CD4-positive, alpha-beta T cell (primary cell): Measurements from ENCODE around the gene NAA10. TPM values are rescaled to one million over a fixed set of nuclear protein-coding genes. Genes with fewer than 3 reads are reported as not detected.

Experiments used
- ATAC-seq: fragments of 200-7000 bp; cut with Tn5 transposase; one replicate; pipeline ENCODE4 v1.10.0; 2022; ENCODE audit warnings: mild to moderate bottlenecking; ENCODE audit not compliant: poor library complexity
- CTCF ChIA-PET: fragments of 350-600 bp; sonication (Branson Sonifier 250); formaldehyde crosslinking; loops from one replicate; lab custom pipeline; 2021; ENCODE audit warnings: antibody characterized with exemption, inconsistent platforms; lab: Charles Lee
- POLR2A ChIA-PET: fragments of 350-600 bp; sonication (Branson Sonifier 250); formaldehyde crosslinking; loops from one replicate; lab custom pipeline; 2021; ENCODE audit warnings: antibody characterized with exemption, inconsistent platforms; lab: Charles Lee
- DNase-seq, 14 experiments: peaks; one replicate each; pipeline ENCODE4 v3.0.0-alpha.2; 2013 to 2020; ENCODE audit warnings: mixed read lengths in 2 of 14
- H3K27ac ChIP-seq, 2 donors: one replicate each; pipeline versions ENCODE4 v1.5.1 to v1.7.0; 2013; ENCODE audit warnings: low read length in 2 of 2, low read depth in 1 of 2, mild to moderate bottlenecking in 1 of 2
- H3K27me3 ChIP-seq, 2 experiments: 1 replicate in 1 of 2; 2 replicates in 1 of 2; pipeline versions ENCODE4 v1.6.1 to v1.7.0; 2013; ENCODE audit warnings: low read length in 2 of 2, control low read depth in 1 of 2, mild to moderate bottlenecking in 1 of 2, moderate library complexity in 1 of 2; ENCODE audit not compliant: insufficient read depth in 2 of 2, control insufficient read depth in 1 of 2
- H3K36me3 ChIP-seq: one replicate; pipeline ENCODE4 v1.6.1; 2013; ENCODE audit warnings: low read length, control low read depth; ENCODE audit not compliant: insufficient read depth
- H3K4me1 ChIP-seq: one replicate; pipeline ENCODE4 v1.6.1; 2013; ENCODE audit warnings: low read length, control low read depth; ENCODE audit not compliant: insufficient read depth
- H3K4me3 ChIP-seq: one replicate; pipeline ENCODE4 v1.5.1; 2013; ENCODE audit warnings: mild to moderate bottlenecking, low read length, moderate library complexity
- H3K9me3 ChIP-seq, 2 experiments: 1 replicate in 1 of 2; 2 replicates in 1 of 2; pipeline versions ENCODE4 v1.6.1 to v1.7.0; 2013; ENCODE audit warnings: low read length in 2 of 2, mild to moderate bottlenecking in 2 of 2, control low read depth in 1 of 2, moderate library complexity in 1 of 2; ENCODE audit not compliant: control insufficient read depth in 1 of 2, insufficient read depth in 1 of 2
- H3K27ac Mint-ChIP-seq: one replicate; pipeline ENCODE4 v1.8.0; 2020; ENCODE audit warnings: mixed read lengths
- H3K27me3 Mint-ChIP-seq: one replicate; pipeline ENCODE4 v1.8.0; 2021; ENCODE audit warnings: mixed read lengths
- H3K36me3 Mint-ChIP-seq: one replicate; pipeline ENCODE4 v1.8.0; 2021; ENCODE audit warnings: low read depth, mixed read lengths
- H3K4me1 Mint-ChIP-seq: one replicate; pipeline ENCODE4 v1.8.0; 2021; ENCODE audit warnings: low read depth, mixed read lengths
- H3K4me3 Mint-ChIP-seq: one replicate; pipeline ENCODE4 v1.8.0; 2020; ENCODE audit warnings: mild to moderate bottlenecking, mixed read lengths
- H3K9me3 Mint-ChIP-seq: one replicate; pipeline ENCODE4 v1.8.0; 2020; ENCODE audit warnings: mixed read lengths
- CTCF ChIP-seq: fragments of 200-600 bp; IDR thresholded peaks from one replicate; pipeline ENCODE4 v1.8.0; 2022; ENCODE audit warnings: antibody characterized with exemption, mild to moderate bottlenecking
- intact Hi-C, 2 experiments: fragments of 100-400 bp; cut with DNase I in 1 of 2; cut with micrococcal nuclease in 1 of 2; formaldehyde crosslinking; loops; one replicate each; pipeline versions ENCODE4 v1.15.1 to v1.9.0; 2023 to 2025; cut with DNase I, micrococcal nuclease
- total RNA-seq, 174 experiments: library from RNA in 2 of 174; stranded (reverse) in 2 of 174; gene quantifications; one replicate each; pipeline ENCODE4 v1.2.3 and lab custom pipeline; 2021 to 2026

The NAA10 gene
- total RNA-seq, 2 experiments from 2014 or later, result 41.5 to 42.0 TPM

- POLR2A ChIA-PET, result interaction anchor here (10.3 kb wide), 1 partner anchor 16 kb away, joined by 196 read pairs; the partner anchor contains the start of gene ARHGAP4
- H3K27me3 ChIP-seq, result no peaks in the 10 kb centered on the region
- H3K4me3 Mint-ChIP-seq, result peak overlapping the region; percentile 68
These were observed 6.8 kb upstream of the NAA10 start for GRCh38 chrX:153941336-153942252.

GRCh38 chrX:153939573-153939972 is 4.7 kb upstream of the NAA10 start:
- Mint-ChIP-seq H3K27me3 (no peaks in the 10 kb centered on the region), H3K4me3 (no peak overlapping the region), H3K4me1 (peaks cover 21% of the 10 kb centered on the region), H3K27ac (no peak overlapping the region), H3K36me3 (no peaks in the 10 kb centered on the region), H3K9me3 (no peaks in the 10 kb centered on the region)
- CTCF ChIA-PET, result interaction anchor here (1.4 kb wide), 1 partner anchor 16 kb away, joined by 3 read pairs; no protein-coding TSS in a partner anchor
- intact Hi-C loops, result no loop called here
- ATAC-seq (no peak), DNase-seq (no peak)
- no peaks in the 10 kb centered on the region for H3K27me3 ChIP-seq
- H3K36me3 ChIP-seq, result no peaks in the 10 kb centered on the region
- no peak overlapping the region for H3K4me3 ChIP-seq
- no peaks in the 10 kb centered on the region for H3K9me3 ChIP-seq
- POLR2A ChIA-PET, result interaction anchor here (0.8 to 6.3 kb wide), 4 partner anchors 11 to 14 kb away, joined by 3 to 56 read pairs (median 4); partner anchors contain the start of gene ARHGAP4
- H3K4me1 ChIP-seq, result peaks cover 36% of the 10 kb centered on the region
- TF ChIP-seq CTCF, result no peak
- no peak overlapping the region for H3K27ac ChIP-seq

More at GRCh38 chrX:153941336-153942252, 6.8 kb upstream of the NAA10 start:
- Mint-ChIP-seq H3K4me1 (peaks cover 18% of the 10 kb centered on the region), H3K27ac (peak overlapping the region; percentile 56), H3K27me3 (no peaks in the 10 kb centered on the region), H3K9me3 (no peaks in the 10 kb centered on the region), H3K36me3 (no peaks in the 10 kb centered on the region)
- H3K27ac ChIP-seq, result no peak overlapping the region
- no peaks in the 10 kb centered on the region for H3K36me3 ChIP-seq
- H3K4me1 ChIP-seq, result peaks cover 35% of the 10 kb centered on the region
- no peak for TF ChIP-seq CTCF
- CTCF ChIA-PET, result no interaction called here
- no peak for ATAC-seq
- H3K4me3 ChIP-seq, result no peak overlapping the region
- no peak for DNase-seq
- intact Hi-C loops, result loop anchor here in 1 of 2 experiments (10.0 kb wide), 1 partner anchor 987 kb away; no protein-coding TSS in a partner anchor
- no peaks in the 10 kb centered on the region for H3K9me3 ChIP-seq

GRCh38 chrX:153938226-153938786 is 3.5 kb upstream of the NAA10 start:
- peak overlapping the region; percentile 54 for H3K4me3 Mint-ChIP-seq
- peaks cover 31% of the 10 kb centered on the region for H3K4me1 ChIP-seq
- intact Hi-C loops, result no loop called here
- no peaks in the 10 kb centered on the region for H3K9me3 ChIP-seq
- no peaks in the 10 kb centered on the region for H3K27me3 ChIP-seq
- TF ChIP-seq CTCF, result no peak
- ChIA-PET POLR2A (interaction anchor here (1.1 to 6.3 kb wide), 2 partner anchors 10 to 13 kb away, joined by 3 to 56 read pairs; partner anchors contain the start of gene ARHGAP4), CTCF (interaction anchor here (1.2 to 3.6 kb wide), 2 partner anchors 9 to 13 kb away, joined by 3 to 14 read pairs; no protein-coding TSS in a partner anchor)
- peak overlapping the region; percentile 49 for H3K27ac Mint-ChIP-seq
- no peaks in the 10 kb centered on the region for H3K27me3 Mint-ChIP-seq
- H3K4me1 Mint-ChIP-seq, result peaks cover 30% of the 10 kb centered on the region
- DNase-seq (no peak), ATAC-seq (no peak)
- H3K36me3 Mint-ChIP-seq, result no peaks in the 10 kb centered on the region
- H3K27ac ChIP-seq, result no peak overlapping the region
- H3K4me3 ChIP-seq, result no peak overlapping the region
- H3K36me3 ChIP-seq, result no peaks in the 10 kb centered on the region
- no peaks in the 10 kb centered on the region for H3K9me3 Mint-ChIP-seq
